SK-N-MC (cell line): ENCODE data around the gene SLC23A3.
A peak's percentile ranks its signal among the peaks of the same experiment; 100 is the strongest.

Experiments
- DNase-seq: peaks from one replicate; pipeline ENCODE4 v3.0.0-alpha.2; 2011; ENCODE audit warnings: low read depth, low spot score
- H3K27ac ChIP-seq: fragments of 200-600 bp; sonication (generic); 2 replicates; pipeline ENCODE4 v1.5.1; 2016; ENCODE audit warnings: mixed run types
- H3K36me3 ChIP-seq: fragments of 200-600 bp; sonication (generic); 2 replicates; pipeline ENCODE4 v1.6.1; 2017; ENCODE audit warnings: antibody characterized with exemption, low read length, mixed read lengths; ENCODE audit not compliant: insufficient read depth
- H3K4me3 ChIP-seq: fragments of 200-600 bp; sonication (generic); 2 replicates; pipeline ENCODE4 v1.5.1; 2016
- H3K9ac ChIP-seq: fragments of 200-600 bp; sonication (generic); 2 replicates; pipeline ENCODE4 v1.8.0; 2017; ENCODE audit warnings: mixed run types, mixed read lengths; ENCODE audit not compliant: insufficient read length
- H3K9me3 ChIP-seq: fragments of 200-600 bp; sonication (generic); 2 replicates; pipeline ENCODE4 v1.6.1; 2017; ENCODE audit warnings: low read depth, mild to moderate bottlenecking, antibody characterized with exemption, low read length, moderate library complexity, mixed read lengths
- EZH2 ChIP-seq: fragments of 200-600 bp; sonication (generic); IDR thresholded peaks from one replicate; pipeline ENCODE4 v1.6.1; 2017; ENCODE audit warnings: antibody characterized with exemption
- FOXP2 ChIP-seq: optimal IDR thresholded peaks from 2 replicates; pipeline ENCODE3; 2011; ENCODE audit warnings: mild to moderate bottlenecking, moderate library complexity; ENCODE audit not compliant: insufficient read depth; ENCODE audit errors: extremely low read length, control extremely low read depth
- POLR2AphosphoS5 ChIP-seq: IDR thresholded peaks from 2 replicates; pipeline ENCODE4 v1.6.1; 2012; ENCODE audit warnings: mild to moderate bottlenecking, low read depth, low read length, borderline replicate concordance

SLC23A3 gene

GRCh38 chr2:219125886-219126270 lies 44.0 kb downstream of the SLC23A3 start:
- no peaks in the 10 kb centered on the region for H3K9me3 ChIP-seq
- no peak for DNase-seq
- H3K27ac ChIP-seq = no peak overlapping the region
- no peak overlapping the region for H3K9ac ChIP-seq
- TF ChIP-seq FOXP2 (no peak), EZH2 (no peak), POLR2AphosphoS5 (no peak)
- H3K36me3 ChIP-seq = no peaks in the 10 kb centered on the region
- no peak overlapping the region for H3K4me3 ChIP-seq

DNA sequence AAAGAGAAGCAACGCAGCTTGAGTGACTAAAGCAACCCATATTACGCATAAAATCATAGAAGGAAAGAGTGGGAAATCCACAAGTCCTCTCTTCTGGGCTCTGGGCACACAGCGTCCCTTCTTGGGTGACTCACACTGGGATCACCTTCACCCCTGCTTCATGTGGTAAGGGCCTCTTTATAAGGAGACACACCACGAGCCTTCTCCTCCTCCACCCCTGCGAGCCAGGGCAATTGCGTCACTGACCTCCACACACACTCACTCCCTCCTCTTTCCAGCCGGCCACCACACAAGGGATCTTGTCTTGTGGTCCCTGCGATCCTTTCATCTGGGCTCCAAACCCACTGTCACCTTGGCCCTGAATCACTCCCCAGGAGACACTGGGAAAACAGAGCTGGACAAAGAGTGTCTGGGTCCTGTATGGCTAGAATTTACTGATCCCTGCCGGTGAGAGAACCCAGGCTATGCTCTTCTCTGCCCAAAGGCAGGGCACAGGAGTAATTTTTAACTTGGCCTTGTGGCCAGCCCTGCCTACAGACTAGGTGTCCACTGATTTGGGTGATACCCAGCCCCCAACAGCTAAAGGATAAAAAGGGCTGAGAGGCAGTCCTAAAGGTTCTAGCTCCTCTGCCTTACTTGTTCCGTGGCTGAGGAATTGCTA lies 44.5 kb downstream of the SLC23A3 start:
- Histone ChIP-seq H3K9me3 (no peaks in the 10 kb centered on the region), H3K36me3 (no peaks in the 10 kb centered on the region), H3K4me3 (no peak overlapping the region), H3K9ac (no peak overlapping the region), H3K27ac (no peak overlapping the region)
- TF ChIP-seq FOXP2 = no peak
- TF ChIP-seq EZH2 = no peak
- TF ChIP-seq POLR2AphosphoS5 = no peak
- no peak for DNase-seq

DNA sequence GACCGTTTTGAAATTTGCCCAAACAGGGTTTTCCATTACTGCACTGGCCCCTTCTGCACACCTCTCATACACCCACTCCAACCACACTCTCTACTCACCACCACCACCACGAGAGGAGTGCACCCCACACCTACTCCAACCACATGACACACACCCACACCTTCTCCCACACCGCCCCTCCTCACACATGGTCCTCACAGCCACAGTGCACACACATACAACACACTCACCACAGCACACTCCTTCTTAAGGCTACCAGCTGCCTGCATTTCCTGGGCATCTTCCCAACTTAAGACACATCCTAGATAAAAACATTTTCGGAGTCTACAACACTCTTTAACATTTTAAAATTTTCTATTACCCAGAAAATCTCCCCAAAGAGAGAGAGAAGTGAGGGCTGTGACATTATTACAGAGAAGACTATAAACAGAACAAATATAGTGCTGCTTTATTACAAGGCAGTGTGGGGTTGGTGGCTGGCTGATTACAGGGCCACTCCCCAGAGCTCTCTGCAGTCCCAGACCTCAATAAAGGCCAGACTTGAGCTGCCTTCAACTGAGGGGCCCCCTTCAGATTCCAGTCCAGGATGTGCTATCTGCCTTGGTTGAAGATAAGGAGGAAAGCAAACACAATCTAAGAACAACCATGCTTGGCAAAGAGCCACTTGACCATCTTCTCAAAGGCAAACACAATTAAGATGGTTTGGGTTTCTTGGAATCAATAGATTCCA lies 45.3 kb downstream of the SLC23A3 start:
- Histone ChIP-seq H3K9me3 (no peaks in the 10 kb centered on the region), H3K27ac (no peak overlapping the region), H3K4me3 (no peak overlapping the region), H3K36me3 (no peaks in the 10 kb centered on the region), H3K9ac (no peak overlapping the region)
- TF ChIP-seq FOXP2 = no peak
- no peak for TF ChIP-seq POLR2AphosphoS5
- TF ChIP-seq EZH2 = no peak
- no peak for DNase-seq

DNA sequence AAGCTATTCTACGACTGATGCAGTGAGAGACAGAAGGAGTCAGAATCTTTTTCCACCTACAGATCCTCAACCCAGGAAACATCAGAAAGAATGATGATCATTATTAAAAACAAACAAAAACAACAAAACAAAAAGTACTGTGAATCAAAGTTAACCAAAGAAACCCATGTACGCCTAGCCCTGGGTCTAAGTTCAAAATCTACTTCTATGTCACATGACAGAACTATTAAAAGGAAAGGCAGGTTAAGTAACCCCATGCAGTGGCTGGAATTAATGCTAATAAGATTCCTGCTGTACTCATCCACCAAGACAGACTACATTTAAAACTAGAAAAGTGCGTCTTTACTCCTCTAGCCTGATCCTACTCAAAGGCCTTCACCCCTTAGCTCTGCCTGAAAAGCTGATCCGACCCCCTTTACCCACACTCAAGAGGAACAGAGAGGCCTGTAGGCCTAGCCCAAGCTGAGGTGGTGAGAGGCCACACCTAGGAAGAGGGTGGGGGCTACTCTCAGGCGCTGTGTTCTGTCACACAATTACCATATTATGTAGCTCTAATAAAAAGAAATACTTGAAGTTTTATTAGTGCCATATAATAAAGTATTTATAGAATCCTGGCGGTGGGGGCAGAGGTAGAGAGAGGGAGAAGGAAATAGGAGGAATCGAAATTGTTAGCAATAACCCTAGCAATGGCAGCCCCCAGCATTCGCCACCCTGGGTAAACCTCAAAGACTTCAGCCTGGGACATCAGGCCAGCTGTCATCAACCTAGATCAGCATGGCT lies 46.3 kb downstream of the SLC23A3 start:
- Histone ChIP-seq H3K27ac (peak overlapping the region; percentile 51; the same call in 1 of the 2 replicates), H3K9me3 (no peaks in the 10 kb centered on the region), H3K36me3 (no peaks in the 10 kb centered on the region), H3K9ac (peak overlapping the region; percentile 13), H3K4me3 (peak overlapping the region; percentile 62)
- TF ChIP-seq FOXP2 (no peak), EZH2 (no peak), POLR2AphosphoS5 (no peak)
- no peak for DNase-seq

DNA sequence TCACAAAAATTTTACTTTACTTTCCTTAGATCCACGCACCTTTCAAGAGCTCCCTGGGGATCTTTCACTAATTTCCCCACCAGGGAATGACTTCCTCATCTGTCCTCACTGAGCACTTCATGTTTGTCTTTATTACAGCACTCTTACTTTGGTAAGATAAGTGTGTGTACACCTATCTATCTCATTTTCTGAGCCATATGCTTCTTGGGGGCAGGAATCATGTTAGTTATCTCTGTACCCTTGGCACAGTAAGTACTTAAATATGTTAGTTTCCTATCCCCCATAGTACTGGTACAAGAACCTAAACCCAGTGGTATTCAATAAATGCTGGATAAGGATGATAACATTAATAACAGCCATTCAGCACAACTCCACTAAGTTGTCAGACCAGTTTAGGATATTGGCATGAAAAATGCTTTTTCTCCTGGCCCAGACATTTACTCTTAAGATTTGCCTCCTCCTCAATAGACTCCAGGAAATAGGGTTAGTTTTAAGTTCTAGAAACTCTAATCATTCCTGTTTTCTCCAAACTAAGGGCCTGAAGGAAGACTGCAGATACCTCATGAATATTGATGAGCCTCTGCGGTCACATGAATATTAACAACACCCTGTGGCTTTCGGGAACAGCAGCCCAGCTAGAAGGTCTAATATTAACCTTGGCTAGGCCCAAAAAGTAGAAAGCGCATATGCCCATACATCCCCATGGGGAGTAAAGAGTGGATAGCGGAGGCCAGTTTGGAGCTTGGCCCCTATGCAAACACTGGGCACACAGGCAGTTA lies 47.4 kb downstream of the SLC23A3 start:
- Histone ChIP-seq H3K36me3 (no peaks in the 10 kb centered on the region), H3K9ac (peak overlapping the region; percentile 16), H3K4me3 (peak overlapping the region; percentile 62), H3K27ac (peak overlapping the region; percentile 82), H3K9me3 (no peaks in the 10 kb centered on the region)
- TF ChIP-seq POLR2AphosphoS5 = no peak; the same call in 1 of the 2 replicates
- no peak for TF ChIP-seq EZH2
- no peak for TF ChIP-seq FOXP2
- peak; percentile 94 for DNase-seq

GRCh38 chr2:219120082-219120481 lies 49.7 kb downstream of the SLC23A3 start:
- H3K9ac ChIP-seq = no peak overlapping the region
- DNase-seq = no peak
- no peaks in the 10 kb centered on the region for H3K36me3 ChIP-seq
- TF ChIP-seq POLR2AphosphoS5 (no peak), EZH2 (no peak), FOXP2 (no peak)
- H3K4me3 ChIP-seq = no peak overlapping the region
- no peak overlapping the region for H3K27ac ChIP-seq
- no peaks in the 10 kb centered on the region for H3K9me3 ChIP-seq

GRCh38 chr2:219119422-219120043 lies 50.3 kb downstream of the SLC23A3 start:
- Histone ChIP-seq H3K9me3 (no peaks in the 10 kb centered on the region), H3K36me3 (no peaks in the 10 kb centered on the region), H3K27ac (no peak overlapping the region), H3K9ac (no peak overlapping the region), H3K4me3 (no peak overlapping the region)
- TF ChIP-seq FOXP2 = no peak
- peak; percentile 28 for DNase-seq

- H3K9ac ChIP-seq = no peak overlapping the region
- H3K27ac ChIP-seq = no peak overlapping the region
- H3K9me3 ChIP-seq = no peaks in the 10 kb centered on the region
- no peak overlapping the region for H3K4me3 ChIP-seq
- no peak for TF ChIP-seq POLR2AphosphoS5
- no peak for TF ChIP-seq FOXP2
- no peak for TF ChIP-seq EZH2
- no peak for DNase-seq
- no peaks in the 10 kb centered on the region for H3K36me3 ChIP-seq
These were observed 51.3 kb downstream of the SLC23A3 start for GRCh38 chr2:219118504-219118903.
